WERI-Rb-1 (cell line): ENCODE results near the gene DDX4.
"Not testable (repeated sequence)": the region's sequence is repeated elsewhere in the genome, so short reads cannot be mapped to it uniquely, and the experiment has no call there.

ENCODE experiments used
- DNase-seq: peaks from one replicate; pipeline ENCODE4 v3.0.0-alpha.2; 2020
- H3K27ac ChIP-seq: fragments of 250-450 bp; sonication (Bioruptor Pico); 2 replicates; pipeline ENCODE4 v1.5.1; 2020; ENCODE audit warnings: mild to moderate bottlenecking, moderate library complexity
- H3K27me3 ChIP-seq: fragments of 250-450 bp; sonication (Bioruptor Pico); 2 replicates; pipeline ENCODE4 v1.5.1; 2021; ENCODE audit warnings: mild to moderate bottlenecking, low read depth, moderate library complexity; ENCODE audit not compliant: insufficient read depth, severe bottlenecking
- H3K36me3 ChIP-seq: fragments of 250-450 bp; sonication (Bioruptor Pico); 2 replicates; pipeline ENCODE4 v1.5.1; 2020; ENCODE audit warnings: mild to moderate bottlenecking, moderate library complexity
- H3K4me3 ChIP-seq: 2 replicates; pipeline ENCODE4 v1.5.1; 2011; ENCODE audit warnings: low read depth, mild to moderate bottlenecking, control low read depth, low read length
- H3K9me3 ChIP-seq: fragments of 250-450 bp; sonication (Bioruptor Pico); 2 replicates; pipeline ENCODE4 v1.5.1; 2021; ENCODE audit warnings: mild to moderate bottlenecking, moderate library complexity; ENCODE audit not compliant: severe bottlenecking
- CTCF ChIP-seq: IDR thresholded peaks from 2 replicates; pipeline ENCODE4 v1.5.1; 2011; ENCODE audit warnings: low read depth, mild to moderate bottlenecking, control low read depth, inconsistent platforms, low read length

Gene DDX4

DNA sequence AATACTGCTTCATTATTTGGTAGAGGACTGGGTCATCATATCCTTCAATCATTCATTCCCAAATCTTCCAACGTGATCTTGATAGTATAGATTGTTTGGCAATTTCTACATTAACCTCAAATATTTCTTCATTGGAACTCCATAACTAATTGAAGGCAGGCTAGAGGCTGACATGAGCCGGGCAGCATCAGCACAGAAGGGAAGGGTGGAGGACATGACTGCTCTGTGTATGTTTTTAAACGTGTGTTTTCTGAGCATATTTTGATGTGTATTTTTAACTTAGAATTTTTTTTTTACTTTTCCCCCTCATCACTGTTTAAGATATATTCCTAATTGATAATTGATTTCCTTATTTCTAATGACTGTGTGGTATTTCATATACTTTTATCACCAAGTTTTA lies 12.6 kb downstream of the DDX4 start:
- Histone ChIP-seq H3K4me3 (no peak overlapping the region), H3K9me3 (no peaks in the 10 kb centered on the region), H3K36me3 (no peaks in the 10 kb centered on the region), H3K27ac (no peak overlapping the region), H3K27me3 (no peaks in the 10 kb centered on the region)
- TF ChIP-seq CTCF = no peak
- DNase-seq = no peak

- H3K27me3 ChIP-seq = no peaks in the 10 kb centered on the region
- no peak overlapping the region for H3K27ac ChIP-seq
- DNase-seq = no peak
- no peaks in the 10 kb centered on the region for H3K9me3 ChIP-seq
- no peak overlapping the region for H3K4me3 ChIP-seq
- TF ChIP-seq CTCF = no peak
- H3K36me3 ChIP-seq = no peaks in the 10 kb centered on the region
These were observed 20.4 kb downstream of the DDX4 start for GRCh38 chr5:55758231-55758630.

GRCh38 chr5:55758714-55759113 lies 20.9 kb downstream of the DDX4 start:
- no peaks in the 10 kb centered on the region for H3K9me3 ChIP-seq
- H3K4me3 ChIP-seq = no peak overlapping the region
- no peaks in the 10 kb centered on the region for H3K36me3 ChIP-seq
- no peaks in the 10 kb centered on the region for H3K27me3 ChIP-seq
- TF ChIP-seq CTCF = no peak
- no peak for DNase-seq
- H3K27ac ChIP-seq = no peak overlapping the region

- H3K27me3 ChIP-seq, H3K4me3 ChIP-seq, H3K36me3 ChIP-seq, DNase-seq, H3K27ac ChIP-seq, H3K9me3 ChIP-seq: not testable (repeated sequence)
These were observed 23.9 kb downstream of the DDX4 start for GRCh38 chr5:55761721-55762120.

GRCh38 chr5:55763746-55764420 lies 26.0 kb downstream of the DDX4 start:
- TF ChIP-seq CTCF = no peak
- Histone ChIP-seq H3K4me3 (no peak overlapping the region), H3K36me3 (no peaks in the 10 kb centered on the region), H3K9me3 (no peaks in the 10 kb centered on the region), H3K27me3 (no peaks in the 10 kb centered on the region), H3K27ac (no peak overlapping the region)
- no peak for DNase-seq

DNA sequence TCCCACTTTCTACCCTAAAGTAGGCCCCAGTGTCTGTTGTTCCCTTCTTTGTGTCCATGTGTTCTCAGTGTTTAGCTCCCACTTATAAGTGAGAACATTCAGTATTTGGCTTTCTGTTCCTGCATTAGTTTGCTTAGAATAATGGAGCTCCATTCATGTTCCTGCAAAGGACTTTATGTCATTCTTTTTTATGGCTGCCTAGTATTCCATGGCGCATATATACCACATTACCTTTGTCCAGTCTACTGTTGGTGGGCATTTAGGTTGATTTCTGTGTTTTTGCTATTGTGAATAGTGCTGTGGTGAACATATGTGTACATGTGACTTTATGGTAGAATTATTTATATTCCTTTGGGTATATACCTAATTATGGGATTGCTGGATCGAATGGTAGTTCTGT lies 30.4 kb downstream of the DDX4 start:
- Histone ChIP-seq H3K36me3 (no peaks in the 10 kb centered on the region), H3K27me3 (no peaks in the 10 kb centered on the region), H3K9me3 (no peaks in the 10 kb centered on the region), H3K4me3 (no peak overlapping the region), H3K27ac (no peak overlapping the region)
- DNase-seq = no peak
- no peak for TF ChIP-seq CTCF
